HG03469 (cell line): ENCODE data around the gene KREMEN2.
"Not testable (repeated sequence)": the region's sequence is repeated elsewhere in the genome, so short reads cannot be mapped to it uniquely, and the experiment has no call there.

Experiments
- ATAC-seq: cut with Tn5 transposase; IDR thresholded peaks from one replicate; pipeline ENCODE4 v1.9.1; 2021; ENCODE audit warnings: mild to moderate bottlenecking, moderate library complexity, moderate number of reproducible peaks; ENCODE audit not compliant: unreplicated experiment

KREMEN2 gene

DNA sequence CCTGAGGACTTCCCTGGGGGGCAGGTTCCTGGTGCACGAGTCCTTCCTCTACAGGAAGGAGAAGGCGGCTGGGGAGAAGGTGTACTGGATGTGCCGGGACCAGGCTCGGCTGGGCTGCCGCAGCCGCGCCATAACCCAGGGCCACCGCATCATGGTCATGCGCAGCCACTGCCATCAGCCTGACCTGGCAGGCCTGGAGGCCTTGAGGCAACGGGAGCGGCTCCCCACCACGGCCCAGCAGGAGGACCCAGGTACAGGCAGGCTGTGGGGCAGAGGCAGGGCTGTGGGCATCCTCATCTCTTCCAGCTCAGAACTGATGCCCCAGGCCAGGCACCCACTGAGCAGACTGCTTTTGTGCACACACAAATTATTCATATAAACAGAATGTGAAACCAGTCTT lies 25.9 kb upstream of the KREMEN2 start:
- no peak for ATAC-seq

- no peak for ATAC-seq
Observed at GRCh38 chr16:2939968-2940367, 24.1 kb upstream of the KREMEN2 start.

DNA sequence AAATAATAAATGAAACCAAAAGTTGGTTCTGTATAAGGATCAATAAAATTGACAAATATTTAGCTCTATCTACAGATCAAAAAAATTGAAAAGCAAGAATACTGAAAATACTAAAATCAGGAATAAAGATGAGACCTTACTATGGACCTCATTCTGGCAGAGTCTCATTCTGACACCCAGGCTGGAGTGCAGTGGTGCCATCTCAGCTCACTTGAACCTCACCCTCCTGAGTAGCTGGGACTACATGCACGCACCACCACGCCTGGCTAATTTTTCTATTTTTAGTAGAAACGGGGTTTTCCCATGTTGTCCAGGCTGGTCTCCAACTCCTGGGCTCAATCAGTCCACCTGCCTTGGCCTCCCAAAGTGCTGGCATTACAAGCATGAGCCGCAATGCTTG lies 22.0 kb upstream of the KREMEN2 start:
- ATAC-seq: no peak

DNA sequence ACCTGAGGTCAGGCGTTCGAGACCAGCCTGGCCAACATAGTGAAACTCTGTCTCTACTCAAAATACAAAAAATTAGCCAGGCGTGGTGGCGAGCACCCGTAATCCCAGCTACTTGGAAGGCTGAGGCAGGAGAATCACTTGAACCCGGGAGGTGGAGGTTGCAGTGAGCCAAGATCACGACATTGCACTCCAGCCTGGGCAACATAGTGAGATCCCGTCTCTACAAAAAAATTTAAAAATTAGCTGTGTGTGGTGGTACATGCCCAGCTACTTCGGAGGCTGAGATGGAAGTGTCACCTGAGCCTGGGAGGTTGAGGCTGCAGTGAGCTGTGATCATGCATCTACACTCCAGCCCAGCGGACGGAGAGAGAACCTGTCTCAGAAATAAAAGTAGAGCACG lies 20.4 kb upstream of the KREMEN2 start:
- not testable (repeated sequence) for ATAC-seq

DNA sequence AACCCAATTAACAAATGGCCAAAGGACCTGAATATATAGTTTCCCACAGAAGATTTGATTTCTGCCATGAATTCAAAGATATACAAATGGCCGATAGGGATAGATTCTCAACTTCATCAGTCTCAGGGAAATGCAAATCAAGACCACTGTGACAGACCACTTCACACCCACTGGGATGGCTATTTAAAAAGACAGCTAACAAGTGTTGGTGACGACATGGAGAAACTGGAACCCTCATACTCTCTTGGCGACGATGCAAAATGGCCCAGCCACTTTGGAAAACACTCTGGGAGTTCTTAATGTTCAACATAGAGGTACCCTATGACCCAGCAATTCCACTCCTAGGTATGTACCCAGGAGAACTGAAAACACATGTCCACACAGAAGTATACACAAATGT lies 17.4 kb upstream of the KREMEN2 start:
- ATAC-seq: no peak

- ATAC-seq: no peak
Observed at GRCh38 chr16:2948807-2949704, 15.0 kb upstream of the KREMEN2 start.

DNA sequence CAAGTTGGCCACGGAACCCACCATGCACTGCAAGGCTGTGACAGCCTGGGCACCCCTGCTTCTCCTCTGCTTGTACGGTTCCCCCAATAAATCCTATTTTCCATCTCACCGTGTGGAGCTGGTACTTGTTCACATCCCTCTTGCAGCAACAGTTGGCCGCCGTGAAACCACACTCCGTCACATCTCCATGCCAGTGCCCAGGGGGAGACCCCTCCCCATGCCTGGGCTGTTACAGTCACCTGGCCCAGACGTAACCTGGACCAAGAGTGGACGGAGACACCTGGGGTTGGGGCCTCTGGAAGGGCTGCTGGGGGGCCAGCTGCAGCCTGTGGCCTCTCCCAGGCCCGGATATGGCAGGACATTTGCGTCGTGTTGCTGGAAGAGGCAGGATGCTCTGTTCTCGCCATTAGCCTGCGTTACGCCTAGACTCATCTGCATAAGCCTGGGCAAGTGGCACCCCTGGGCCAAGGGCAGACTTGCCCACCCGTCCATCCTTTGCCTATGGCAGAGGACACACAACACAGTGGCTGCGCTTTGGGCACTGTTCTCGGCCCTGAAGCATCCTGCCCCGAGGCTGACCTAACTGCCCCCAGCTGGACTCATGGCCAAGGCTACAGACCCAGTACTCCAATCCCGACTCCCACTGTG lies 14.2 kb upstream of the KREMEN2 start:
- no peak for ATAC-seq

- ATAC-seq: no peak
Observed at GRCh38 chr16:2950353-2950724, 13.7 kb upstream of the KREMEN2 start.

GRCh38 chr16:2950773-2951172 lies 13.3 kb upstream of the KREMEN2 start:
- no peak for ATAC-seq

DNA sequence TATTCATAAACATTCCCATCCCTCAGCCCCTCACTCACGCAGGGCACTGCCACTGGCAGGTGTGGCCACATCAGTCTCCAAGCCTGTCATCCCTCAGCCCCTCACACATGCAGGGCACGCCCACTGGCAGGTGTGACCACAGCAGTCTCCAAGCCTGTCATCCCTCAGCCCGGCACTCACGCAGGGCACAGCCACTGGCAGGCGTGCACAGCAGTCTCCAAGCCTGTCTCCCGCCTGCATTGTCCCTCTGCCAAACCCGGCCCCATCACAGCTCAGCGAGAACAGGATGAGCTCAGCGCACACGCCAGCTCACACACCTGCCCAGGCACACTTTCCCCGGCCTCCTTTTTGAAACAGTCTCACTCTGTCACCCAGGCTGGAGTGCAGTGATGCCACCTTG lies 11.4 kb upstream of the KREMEN2 start:
- ATAC-seq: no peak

DNA sequence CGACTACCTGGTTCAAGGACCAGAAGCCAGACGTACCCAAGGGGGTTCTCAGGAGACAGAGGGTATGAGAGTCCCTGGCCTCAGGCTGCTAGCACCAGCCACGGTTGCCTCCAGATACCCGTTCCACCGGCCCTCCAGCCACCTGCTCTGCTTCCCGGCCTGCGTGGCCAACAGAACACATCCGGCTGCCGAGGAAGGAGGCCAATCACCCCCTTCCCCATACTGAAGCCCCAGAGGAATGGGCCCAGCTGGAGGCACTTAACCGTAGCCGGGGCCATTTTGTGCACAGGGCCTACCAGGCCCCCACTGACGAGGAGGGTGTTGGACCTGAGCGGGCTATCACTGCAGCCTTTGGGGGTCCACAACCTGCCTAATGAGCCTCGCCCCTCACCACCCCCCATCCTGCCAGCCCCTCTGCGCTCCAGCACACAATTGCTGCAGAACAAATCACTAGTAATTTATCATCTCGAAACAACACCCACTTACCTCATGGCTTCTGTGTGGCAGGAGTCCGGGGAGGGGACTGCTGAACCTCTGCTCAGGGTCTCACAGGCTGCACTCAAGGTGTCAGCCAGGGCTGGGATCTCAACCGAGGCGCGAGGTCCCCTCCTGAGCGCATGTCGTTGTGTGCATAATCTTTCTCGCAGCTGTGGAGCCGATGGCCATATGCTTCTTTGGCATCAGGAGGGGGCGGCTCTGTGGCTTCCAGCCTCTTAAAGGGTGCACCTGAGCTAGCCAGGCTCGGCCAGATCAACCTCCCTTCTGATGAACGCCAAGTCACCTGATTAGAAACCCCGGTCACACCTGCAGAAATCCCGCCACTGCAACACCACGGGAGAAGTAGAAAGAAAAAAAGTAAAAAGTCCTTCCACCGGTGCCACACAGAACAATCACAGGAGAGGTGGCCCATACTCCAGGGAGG lies 10.1 kb upstream of the KREMEN2 start:
- ATAC-seq: no peak

- no peak for ATAC-seq
Observed at GRCh38 chr16:2954656-2955381, 9.3 kb upstream of the KREMEN2 start.

GRCh38 chr16:2955438-2955778 lies 8.7 kb upstream of the KREMEN2 start:
- no peak for ATAC-seq

DNA sequence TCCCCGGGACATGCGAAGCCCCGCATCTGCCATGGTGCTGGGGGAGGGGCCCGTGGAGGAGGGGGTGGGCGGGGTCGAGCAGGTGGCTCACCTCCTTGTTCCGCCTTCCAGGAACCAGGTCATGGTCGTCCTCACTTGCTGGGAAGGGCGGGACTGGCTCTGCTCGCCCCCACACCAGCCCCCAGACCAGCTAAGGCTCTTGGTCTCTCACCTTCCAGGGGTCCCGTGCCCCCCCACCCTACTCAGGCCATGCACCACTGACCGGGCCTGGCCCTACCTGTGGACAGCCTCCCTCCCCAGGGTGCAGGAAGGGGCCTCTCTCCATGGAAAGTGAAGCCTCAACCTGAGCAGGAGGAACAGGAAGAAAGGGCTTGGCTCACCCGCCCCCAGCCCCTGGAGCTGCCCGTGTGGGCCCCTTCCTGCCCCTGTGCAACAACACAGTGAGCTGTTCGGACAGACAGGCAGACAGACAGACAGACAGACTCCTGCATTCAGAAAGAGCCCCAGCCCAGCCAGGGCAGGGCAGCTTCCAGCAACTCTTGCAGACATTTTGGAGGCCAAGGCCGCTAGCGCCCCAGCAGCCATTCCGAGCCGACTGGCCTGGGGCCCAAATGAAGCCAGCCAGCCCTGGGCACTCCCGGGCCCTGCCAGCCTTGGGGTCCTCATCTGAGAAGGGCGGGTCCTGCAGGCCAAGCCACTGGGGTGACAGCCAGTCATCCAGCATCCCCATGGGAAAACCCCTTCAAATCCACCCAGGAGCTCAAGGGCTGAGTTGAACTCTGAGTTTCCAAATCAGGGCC lies 8.1 kb upstream of the KREMEN2 start:
- ATAC-seq: no peak

DNA sequence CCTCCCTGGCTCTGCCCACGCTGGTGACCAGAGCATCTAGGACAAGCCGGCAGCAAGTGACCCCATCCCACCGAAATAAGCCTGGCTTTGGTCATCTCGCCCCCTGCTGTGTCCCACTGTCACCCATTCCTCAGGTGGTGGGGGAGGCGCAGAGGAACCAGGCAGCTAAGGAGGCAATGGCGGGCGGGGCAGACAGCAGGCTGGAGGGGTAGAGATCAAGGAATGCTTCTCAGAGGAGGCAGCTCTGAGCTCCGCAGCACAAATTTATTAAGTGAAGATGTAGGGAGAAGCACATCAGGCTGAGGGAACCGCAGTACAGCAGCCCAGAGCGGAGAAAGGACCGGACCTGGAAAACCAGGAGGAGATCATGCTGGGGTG lies 7.5 kb upstream of the KREMEN2 start:
- ATAC-seq: no peak

DNA sequence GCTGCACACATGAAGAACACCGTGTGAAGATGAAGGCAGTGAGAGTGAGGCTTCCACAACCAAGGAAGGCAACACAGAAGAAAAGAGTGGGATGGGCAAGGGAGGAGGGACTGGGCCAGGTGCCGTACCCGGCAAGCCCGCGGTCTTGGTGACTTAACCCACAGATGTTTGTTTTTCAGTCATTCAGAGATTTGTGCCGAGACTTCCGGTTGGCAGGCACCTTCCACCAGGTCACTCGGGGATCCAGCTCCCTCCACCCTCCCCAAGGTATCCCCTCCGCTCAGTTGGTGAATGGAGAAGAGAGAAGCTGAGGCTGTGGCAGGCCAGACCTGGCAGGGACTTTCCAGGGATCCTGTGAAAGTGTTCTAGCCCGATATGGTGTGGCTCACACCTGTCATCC lies 4.9 kb upstream of the KREMEN2 start:
- no peak for ATAC-seq

GRCh38 chr16:2960183-2961010 lies 3.7 kb upstream of the KREMEN2 start:
- no peak for ATAC-seq

GRCh38 chr16:2962334-2963073 lies 1.6 kb upstream of the KREMEN2 start:
- no peak for ATAC-seq
